Inflammatory macrophage treated with lipopolysaccharide for 4 hours (primary cell): ENCODE results near the gene ZNF583.

Source experiments
- DNase-seq: peaks from one replicate; pipeline ENCODE4 v3.0.0-alpha.2; 2020

The ZNF583 gene

DNA sequence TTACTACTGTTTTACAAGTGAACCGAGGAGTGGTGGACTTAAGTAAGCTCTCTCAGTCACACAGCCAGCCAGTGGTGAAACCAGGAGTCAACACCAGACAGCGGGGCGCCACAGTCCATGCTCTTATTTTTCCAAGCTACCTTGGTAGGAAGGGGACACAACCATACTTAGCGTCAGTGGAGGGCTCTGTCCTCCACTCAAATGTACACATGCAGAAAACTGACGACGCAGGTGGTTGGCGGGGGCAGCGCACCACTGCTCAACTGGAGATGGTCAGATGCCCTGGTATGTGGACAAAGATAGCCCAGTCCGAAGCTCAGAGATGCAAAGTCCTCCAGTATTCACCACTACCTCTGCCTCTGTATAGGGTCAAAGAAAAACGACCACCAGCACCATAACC lies 72.0 kb downstream of the ZNF583 start:
- no peak for DNase-seq
